SK-N-MC (cell line): ENCODE measurements around the gene COL18A1.

Experiments used
- EZH2 ChIP-seq: fragments of 200-600 bp; sonication (generic); IDR thresholded peaks from one replicate; pipeline ENCODE4 v1.6.1; 2017; ENCODE audit warnings: antibody characterized with exemption
- POLR2AphosphoS5 ChIP-seq: IDR thresholded peaks from 2 replicates; pipeline ENCODE4 v1.6.1; 2012; ENCODE audit warnings: mild to moderate bottlenecking, low read depth, low read length, borderline replicate concordance

DNA sequence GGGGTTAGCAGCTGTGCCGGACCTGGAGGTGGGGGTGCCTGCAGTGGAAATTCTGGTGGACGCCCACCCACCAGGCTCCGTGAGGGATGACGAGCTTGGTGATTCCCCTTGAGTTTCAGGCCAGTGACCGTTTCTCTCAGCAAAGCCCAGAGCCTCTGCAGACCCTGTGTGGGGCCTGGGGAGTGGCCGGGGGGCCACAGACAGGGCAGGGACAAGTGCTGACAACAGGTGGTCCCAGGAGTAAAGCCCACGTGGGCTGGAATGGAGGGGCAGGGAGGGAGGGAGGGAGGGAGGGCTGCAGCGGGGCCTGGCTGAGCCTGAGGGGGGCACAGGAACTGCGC lies 52.8 kb downstream of the COL18A1 start:
- TF ChIP-seq POLR2AphosphoS5 (no peak), EZH2 (no peak)
